Keratinocyte (primary cell): ENCODE results near the gene SMCO3. TPM values are rescaled to one million over a fixed set of nuclear protein-coding genes. Genes with fewer than 3 reads are reported as not detected.
A peak's percentile ranks its signal among the peaks of the same experiment; 100 is the strongest.

Experiments
- DNase-seq: peaks from one replicate; pipeline ENCODE4 v3.0.0-alpha.2; 2011; ENCODE audit warnings: low read depth, missing footprints, low spot score
- FAIRE-seq: peaks from 2 replicates; lab custom pipeline; 2011; peaks lifted over from hg19 to GRCh38; lab: Jason Lieb, UNC
- H2AFZ ChIP-seq: 2 replicates; pipeline ENCODE4 v1.6.0; 2012; ENCODE audit warnings: low read length, control low read depth, inconsistent platforms; ENCODE audit not compliant: control insufficient read depth
- H3K27ac ChIP-seq: 2 replicates; pipeline ENCODE4 v1.5.1; 2011; ENCODE audit warnings: low read length; ENCODE audit not compliant: control insufficient read depth, insufficient read depth
- H3K27me3 ChIP-seq: 3 replicates; pipeline ENCODE4 v1.6.0; 2011; ENCODE audit warnings: low read length; ENCODE audit not compliant: control insufficient read depth, insufficient read depth; ENCODE audit errors: extremely low read depth
- H3K36me3 ChIP-seq, 2 experiments: 2 replicates in 1 of 2; 3 replicates in 1 of 2; pipeline ENCODE4 v1.5.1; 2011; ENCODE audit warnings: low read length in 2 of 2, mild to moderate bottlenecking in 1 of 2; ENCODE audit not compliant: control insufficient read depth in 2 of 2, insufficient read depth in 2 of 2; ENCODE audit errors: extremely low read depth in 1 of 2
- H3K4me1 ChIP-seq: 3 replicates; pipeline ENCODE4 v1.5.1; 2011; ENCODE audit warnings: low read length; ENCODE audit not compliant: control insufficient read depth, insufficient read depth; ENCODE audit errors: extremely low read depth
- H3K4me2 ChIP-seq: 3 replicates; pipeline ENCODE4 v1.6.0; 2011; ENCODE audit warnings: low read depth, low read length; ENCODE audit not compliant: control insufficient read depth, insufficient read depth; ENCODE audit errors: extremely low read depth
- H3K4me3 ChIP-seq, 3 experiments: fragments of 200-600 bp in 1 of 3; sonication (generic) in 1 of 3; 2 replicates in 2 of 3; 3 replicates in 1 of 3; pipeline ENCODE4 v1.5.1; 2011 to 2016; ENCODE audit warnings: low read length in 3 of 3, mild to moderate bottlenecking in 3 of 3, control low read depth in 2 of 3, inconsistent platforms in 1 of 3, low read depth in 1 of 3, mixed read lengths in 1 of 3, mixed run types in 1 of 3, moderate library complexity in 1 of 3; ENCODE audit not compliant: control insufficient read depth in 2 of 3, insufficient read depth in 2 of 3; ENCODE audit errors: extremely low read depth in 1 of 3
- H3K79me2 ChIP-seq: 2 replicates; pipeline ENCODE4 v1.6.0; 2012; ENCODE audit warnings: low read length; ENCODE audit not compliant: control insufficient read depth, insufficient read depth
- H3K9ac ChIP-seq: 3 replicates; pipeline ENCODE4 v1.6.0; 2011; ENCODE audit warnings: low read length; ENCODE audit not compliant: control insufficient read depth, insufficient read depth; ENCODE audit errors: extremely low read depth
- H3K9me1 ChIP-seq: 3 replicates; pipeline ENCODE4 v1.6.0; 2011; ENCODE audit warnings: low read length; ENCODE audit not compliant: control insufficient read depth, insufficient read depth; ENCODE audit errors: extremely low read depth
- H3K9me3 ChIP-seq: 2 replicates; pipeline ENCODE4 v1.5.1; 2012; ENCODE audit warnings: low read depth, low read length; ENCODE audit not compliant: control insufficient read depth
- H4K20me1 ChIP-seq: 3 replicates; pipeline ENCODE4 v1.6.0; 2011; ENCODE audit warnings: low read length; ENCODE audit not compliant: control insufficient read depth, insufficient read depth; ENCODE audit errors: extremely low read depth
- CTCF ChIP-seq, 3 experiments: IDR thresholded peaks in 1 of 3; conservative IDR thresholded peaks in 1 of 3; optimal IDR thresholded peaks in 1 of 3; 2 replicates in 2 of 3; 3 replicates in 1 of 3; pipeline versions ENCODE3 to v1.5.1; 2011; ENCODE audit warnings: low read length in 3 of 3, mild to moderate bottlenecking in 3 of 3, moderate library complexity in 2 of 3, control low read depth in 1 of 3, inconsistent platforms in 1 of 3; ENCODE audit not compliant: insufficient read depth in 2 of 3; ENCODE audit errors: extremely low read depth in 1 of 3
- EZH2 ChIP-seq: IDR thresholded peaks from one replicate; pipeline ENCODE4 v1.6.1; 2012; ENCODE audit warnings: inconsistent platforms, mild to moderate bottlenecking, low read length, moderate library complexity
- dilution Hi-C: fragments of 300-500 bp; cut with MboI; formaldehyde crosslinking; loops from one replicate; pipeline ENCODE4 v1.7.0; 2020; ENCODE audit warnings: low sequenced_read_pairs; ENCODE audit not compliant: extremely low pct_ligation_motif_present
- polyA plus RNA-seq, 5 experiments: library from polyadenylated mRNA; depleted of rRNA in 3 of 5; stranded (reverse) in 3 of 5; stranded (forward) in 1 of 5; unstranded in 1 of 5; fragments of >200 nt; gene quantifications; 1 replicate in 1 of 5; 2 replicates in 3 of 5; 3 replicates in 1 of 5; pipeline versions ENCODE4 v1.2.1 to v1.2.3, GENCODE V29; 2011 to 2012; ENCODE audit warnings: missing spikeins in 2 of 5, low read depth in 1 of 5, low replicate concordance in 1 of 5

SMCO3 gene
- polyA plus RNA-seq, 1 donor (not counting 4 experiments of a cell fraction or from before 2014, with no cell fraction given) = not detected

DNA sequence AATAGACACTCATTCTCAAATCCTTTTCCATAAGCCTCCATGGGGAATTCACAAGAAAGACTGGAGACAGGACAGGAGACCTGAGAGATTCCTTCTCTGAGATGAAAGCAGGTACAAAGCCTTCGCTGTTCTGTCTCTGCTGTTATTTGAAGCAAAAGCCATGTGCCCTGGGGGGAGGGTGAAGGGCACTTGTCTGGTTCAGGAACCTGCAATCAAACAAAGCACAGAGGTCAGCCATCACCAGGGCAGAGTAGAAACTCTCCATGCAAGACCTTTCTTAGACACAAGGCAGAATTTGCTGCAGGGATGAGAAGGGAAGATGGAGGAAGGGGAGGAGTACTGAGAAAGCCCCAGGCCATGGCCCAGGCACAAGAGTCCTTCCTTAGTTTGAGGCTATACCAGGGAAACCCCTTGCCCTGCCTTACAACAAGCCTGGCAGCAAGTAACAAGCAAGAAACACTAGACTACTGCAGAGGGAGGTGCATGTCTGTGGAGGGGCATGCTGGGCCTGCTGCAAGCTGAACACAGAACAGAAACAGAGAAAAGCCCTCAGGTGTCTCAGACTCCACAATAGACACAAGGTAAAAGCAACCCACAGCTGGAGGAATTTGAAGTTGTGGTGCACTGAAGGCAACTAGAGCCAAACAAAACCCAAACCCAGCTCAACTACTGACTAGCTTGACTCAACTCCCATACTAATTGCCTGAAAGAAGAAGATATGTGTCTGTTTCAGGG is 37.1 kb upstream of the SMCO3 start:
- H3K4me3 ChIP-seq = no peak overlapping the region
- no peak overlapping the region for H2AFZ ChIP-seq
- dilution Hi-C loops = no loop called here
- H3K4me2 ChIP-seq = no peak overlapping the region
- H3K79me2 ChIP-seq = no peaks in the 10 kb centered on the region
- no peak for DNase-seq
- no peak overlapping the region for H3K27ac ChIP-seq
- H3K27me3 ChIP-seq = no peaks in the 10 kb centered on the region
- peaks cover 26% of the 10 kb centered on the region for H3K4me1 ChIP-seq
- H3K9me3 ChIP-seq = no peaks in the 10 kb centered on the region
- H3K9ac ChIP-seq = no peak overlapping the region
- H3K9me1 ChIP-seq = no peaks in the 10 kb centered on the region
- TF ChIP-seq CTCF (optimal IDR thresholded peaks at IDR 0.05 in 1 of 3, IDR thresholded peaks at IDR 0.05 in 1 of 3, conservative IDR thresholded peaks at IDR 0.05 in 1 of 3; ENCODE audit: extremely low read depth in 1 of 3, insufficient read depth in 2 of 3, low read length in 3 of 3) = no peak
- no peak for TF ChIP-seq EZH2
- no peaks in the 10 kb centered on the region for H4K20me1 ChIP-seq
- H3K36me3 ChIP-seq = no peaks in the 10 kb centered on the region
- FAIRE-seq = no peak

DNA sequence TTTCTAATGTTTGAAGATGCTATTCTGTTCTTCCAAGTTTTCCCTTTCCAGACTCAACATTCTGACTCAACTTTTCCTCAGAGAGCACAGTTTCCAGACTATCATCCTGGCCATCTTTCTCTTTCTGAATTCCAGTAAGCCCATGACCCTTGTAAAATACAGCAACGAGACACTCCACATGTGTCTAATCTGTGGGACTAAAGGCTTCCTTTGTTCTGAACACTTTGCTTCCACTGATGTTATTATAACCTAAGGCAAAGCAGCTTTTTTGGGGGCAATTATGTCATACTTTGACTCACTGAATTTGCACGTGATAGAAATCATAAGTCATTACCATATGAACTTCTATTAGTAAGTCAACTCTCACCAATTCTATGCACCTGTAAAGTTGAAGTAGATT is 35.7 kb upstream of the SMCO3 start:
- Histone ChIP-seq H4K20me1 (no peaks in the 10 kb centered on the region), H2AFZ (no peak overlapping the region), H3K27me3 (no peaks in the 10 kb centered on the region), H3K4me1 (peaks cover 26% of the 10 kb centered on the region), H3K4me2 (no peak overlapping the region), H3K36me3 (no peaks in the 10 kb centered on the region), H3K79me2 (no peaks in the 10 kb centered on the region), H3K27ac (no peak overlapping the region), H3K9ac (no peak overlapping the region), H3K9me3 (no peaks in the 10 kb centered on the region), H3K9me1 (no peaks in the 10 kb centered on the region), H3K4me3 (no peak overlapping the region)
- dilution Hi-C loops = no loop called here
- FAIRE-seq (peak; percentile 55), DNase-seq (no peak)
- no peak for TF ChIP-seq EZH2
- TF ChIP-seq CTCF (optimal IDR thresholded peaks at IDR 0.05 in 1 of 3, IDR thresholded peaks at IDR 0.05 in 1 of 3, conservative IDR thresholded peaks at IDR 0.05 in 1 of 3; ENCODE audit: extremely low read depth in 1 of 3, insufficient read depth in 2 of 3, low read length in 3 of 3) = no peak
